ENCODE measurements around the gene SEMA4C. TPM values are rescaled to one million over a fixed set of nuclear protein-coding genes. Genes with fewer than 3 reads are reported as not detected.
A peak's percentile ranks its signal among the peaks of the same experiment; 100 is the strongest.

The SEMA4C gene
- total RNA-seq, 1 donor from 2014 or later: 39.1 TPM

- Mint-ChIP-seq H3K4me3 (peak within 1 kb of the TSS; percentile 95), H3K9me3 (no peaks in the 10 kb centered on the region), H3K27ac (peak within 1 kb of the TSS; percentile 44), H3K4me1 (peaks cover 46% of the 10 kb centered on the region), H3K36me3 (peaks cover 29% of the 10 kb centered on the region), H3K27me3 (ENCODE audit: insufficient read depth, low read depth) (peaks cover 11% of the 10 kb centered on the region)
- H3K9me3 ChIP-seq (ENCODE audit: low read depth): no peaks in the 10 kb centered on the region
- peak within 1 kb of the TSS; percentile 74 for H3K4me3 ChIP-seq
- H2AFZ ChIP-seq (replicated peaks): peak within 1 kb of the TSS; percentile 90
- H3K4me2 ChIP-seq: peak within 1 kb of the TSS; percentile 98
- H3K27me3 ChIP-seq: peaks cover 7% of the 10 kb centered on the region
- H3K79me2 ChIP-seq (ENCODE audit: low read depth): peaks cover 43% of the 10 kb centered on the region
- H3K27ac ChIP-seq: no peak within 1 kb of the TSS
- peak; percentile 98 for DNase-seq (ENCODE audit: low spot score)
- peaks cover 53% of the 10 kb centered on the region for H4K20me1 ChIP-seq (ENCODE audit: low read depth)
- H3K4me1 ChIP-seq: peaks cover 40% of the 10 kb centered on the region
- H3F3A ChIP-seq (ENCODE audit: low read depth): peaks cover 37% of the 10 kb centered on the region
- no peaks in the 10 kb centered on the region for H3K36me3 ChIP-seq
- H3K9ac ChIP-seq: no peak within 1 kb of the TSS
- TF ChIP-seq EZH2phosphoT487 (IDR thresholded peaks at IDR 0.05) (no peak), EZH2 (IDR thresholded peaks at IDR 0.05) (peak; percentile 19)
- TF ChIP-seq, protein P1, sequence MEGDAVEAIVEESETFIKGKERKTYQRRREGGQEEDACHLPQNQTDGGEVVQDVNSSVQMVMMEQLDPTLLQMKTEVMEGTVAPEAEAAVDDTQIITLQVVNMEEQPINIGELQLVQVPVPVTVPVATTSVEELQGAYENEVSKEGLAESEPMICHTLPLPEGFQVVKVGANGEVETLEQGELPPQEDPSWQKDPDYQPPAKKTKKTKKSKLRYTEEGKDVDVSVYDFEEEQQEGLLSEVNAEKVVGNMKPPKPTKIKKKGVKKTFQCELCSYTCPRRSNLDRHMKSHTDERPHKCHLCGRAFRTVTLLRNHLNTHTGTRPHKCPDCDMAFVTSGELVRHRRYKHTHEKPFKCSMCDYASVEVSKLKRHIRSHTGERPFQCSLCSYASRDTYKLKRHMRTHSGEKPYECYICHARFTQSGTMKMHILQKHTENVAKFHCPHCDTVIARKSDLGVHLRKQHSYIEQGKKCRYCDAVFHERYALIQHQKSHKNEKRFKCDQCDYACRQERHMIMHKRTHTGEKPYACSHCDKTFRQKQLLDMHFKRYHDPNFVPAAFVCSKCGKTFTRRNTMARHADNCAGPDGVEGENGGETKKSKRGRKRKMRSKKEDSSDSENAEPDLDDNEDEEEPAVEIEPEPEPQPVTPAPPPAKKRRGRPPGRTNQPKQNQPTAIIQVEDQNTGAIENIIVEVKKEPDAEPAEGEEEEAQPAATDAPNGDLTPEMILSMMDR (IDR thresholded peaks at IDR 0.05): peak; percentile 68
Observed at GRCh38 chr2:96816127-96816835, 53.6 kb downstream of the SEMA4C start, which contains the start of gene CNNM3. TSS of gene CNNM3 (plus strand) at chr2:96816268. CDS start at chr2:96816278, 10 bp downstream.

DNA sequence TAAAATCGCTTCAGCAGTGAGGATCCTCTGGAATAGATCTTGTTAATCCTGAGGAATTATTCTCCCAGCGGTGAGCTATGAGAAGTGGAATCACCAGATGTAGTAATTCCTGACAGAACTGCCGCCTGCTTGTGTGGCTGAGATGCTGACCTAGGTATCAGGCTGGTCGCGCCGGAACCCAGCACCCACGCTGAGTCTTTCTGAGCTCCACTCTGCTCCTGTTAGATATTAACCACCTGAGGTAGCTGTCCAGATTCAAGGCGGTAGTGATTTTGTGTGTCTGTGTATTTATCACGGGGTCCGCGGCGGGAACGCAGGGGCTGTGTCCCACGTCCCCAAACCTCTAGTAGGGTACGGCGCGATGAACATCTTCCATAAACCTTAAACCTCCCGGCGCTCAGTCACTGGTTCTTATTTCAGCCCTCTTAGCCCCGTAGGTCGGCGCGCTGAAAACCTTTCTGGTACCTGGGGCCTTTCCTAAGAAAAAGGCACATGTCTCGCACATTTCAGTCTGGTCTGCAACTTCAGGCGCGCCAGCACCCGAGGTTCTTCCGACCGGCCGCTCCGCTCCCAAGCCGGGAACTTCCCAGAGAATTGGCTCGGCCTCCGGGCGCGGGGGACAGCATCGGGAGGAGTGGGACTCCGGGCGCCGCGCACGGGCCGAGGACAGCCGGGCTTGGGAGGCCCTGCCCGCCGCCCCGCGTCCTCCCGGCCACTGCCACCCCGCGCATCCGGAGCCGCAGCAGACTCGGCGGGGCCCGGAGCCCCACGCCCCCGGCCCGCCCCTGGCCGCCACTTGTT is 54.4 kb downstream of the SEMA4C start:
- Histone ChIP-seq H3K27ac (no peak overlapping the region), H3K27me3 (peaks cover 7% of the 10 kb centered on the region), H3K4me3 (peak overlapping the region; percentile 74), H3K79me2 (ENCODE audit: low read depth) (peaks cover 37% of the 10 kb centered on the region), H3K4me2 (peak overlapping the region; percentile 88), H3K9me3 (ENCODE audit: low read depth) (no peaks in the 10 kb centered on the region), H3K4me1 (peaks cover 32% of the 10 kb centered on the region), H2AFZ (replicated peaks) (peak overlapping the region; percentile 82), H4K20me1 (ENCODE audit: low read depth) (peaks cover 45% of the 10 kb centered on the region), H3K9ac (no peak overlapping the region), H3K36me3 (no peaks in the 10 kb centered on the region), H3F3A (ENCODE audit: low read depth) (peaks cover 29% of the 10 kb centered on the region)
- Mint-ChIP-seq H3K9me3 (no peaks in the 10 kb centered on the region), H3K4me1 (peaks cover 39% of the 10 kb centered on the region), H3K4me3 (peak overlapping the region; percentile 95), H3K27ac (peak overlapping the region; percentile 44), H3K27me3 (ENCODE audit: insufficient read depth, low read depth) (peaks cover 11% of the 10 kb centered on the region), H3K36me3 (peaks cover 33% of the 10 kb centered on the region)
- peak; percentile 26 for TF ChIP-seq EZH2 (IDR thresholded peaks at IDR 0.05)
- TF ChIP-seq, protein P1 (IDR thresholded peaks at IDR 0.05): no peak
- TF ChIP-seq EZH2phosphoT487 (IDR thresholded peaks at IDR 0.05): no peak
- DNase-seq (ENCODE audit: low spot score): peak; percentile 46

DNA sequence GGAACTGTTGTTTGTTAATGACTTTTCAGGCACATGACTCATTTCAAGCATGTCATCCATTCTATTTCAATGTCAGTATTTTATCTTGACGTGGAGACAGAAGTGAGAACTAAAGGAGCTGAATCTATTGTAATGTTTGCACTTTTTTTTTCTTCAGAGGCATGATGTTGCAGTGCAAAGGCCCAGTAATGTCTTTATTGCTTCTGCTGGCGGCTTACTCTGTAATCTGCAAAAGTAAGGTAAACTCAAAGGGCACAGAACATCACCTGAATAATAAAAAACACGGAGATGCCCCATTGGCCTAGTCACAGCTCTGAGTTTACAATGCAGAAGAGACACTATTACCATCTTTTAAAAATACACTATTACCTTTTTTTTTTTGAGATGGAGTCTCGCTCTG is 56.2 kb downstream of the SEMA4C start:
- Mint-ChIP-seq H3K27me3 (ENCODE audit: insufficient read depth, low read depth) (peaks cover 7% of the 10 kb centered on the region), H3K27ac (no peak overlapping the region), H3K9me3 (no peaks in the 10 kb centered on the region), H3K4me1 (peaks cover 23% of the 10 kb centered on the region), H3K4me3 (no peak overlapping the region), H3K36me3 (peaks cover 25% of the 10 kb centered on the region)
- no peak overlapping the region for H3K9ac ChIP-seq
- peaks cover 7% of the 10 kb centered on the region for H3K27me3 ChIP-seq
- peaks cover 20% of the 10 kb centered on the region for H3F3A ChIP-seq (ENCODE audit: low read depth)
- H2AFZ ChIP-seq (replicated peaks): no peak overlapping the region
- H3K27ac ChIP-seq: no peak overlapping the region
- H4K20me1 ChIP-seq (ENCODE audit: low read depth): peaks cover 27% of the 10 kb centered on the region
- no peak overlapping the region for H3K4me2 ChIP-seq
- peaks cover 18% of the 10 kb centered on the region for H3K79me2 ChIP-seq (ENCODE audit: low read depth)
- no peak for DNase-seq (ENCODE audit: low spot score)
- peaks cover 18% of the 10 kb centered on the region for H3K4me1 ChIP-seq
- no peaks in the 10 kb centered on the region for H3K9me3 ChIP-seq (ENCODE audit: low read depth)
- H3K36me3 ChIP-seq: no peaks in the 10 kb centered on the region
- TF ChIP-seq EZH2 (IDR thresholded peaks at IDR 0.05): no peak
- TF ChIP-seq EZH2phosphoT487 (IDR thresholded peaks at IDR 0.05): no peak
- TF ChIP-seq, protein P1 (IDR thresholded peaks at IDR 0.05): no peak
- H3K4me3 ChIP-seq: no peak overlapping the region

All from neural progenitor cell (in vitro differentiated cells).